GM18508 (cell line): ENCODE data around the gene MPZL3.

ENCODE experiments used
- ATAC-seq: cut with Tn5 transposase; IDR thresholded peaks from one replicate; pipeline ENCODE4 v1.9.1; 2021; ENCODE audit warnings: moderate number of reproducible peaks; ENCODE audit not compliant: insufficient read depth, unreplicated experiment

The MPZL3 gene

GRCh38 chr11:118251858-118252652 is at the start of gene MPZL3:
Gene MPZL3, minus strand, starts transcription at chr11:118252365. Its CDS starts 71 bp downstream, at chr11:118252294.
- ATAC-seq = no peak

GRCh38 chr11:118301600-118302195 is 49.5 kb upstream of the MPZL3 start:
- no peak for ATAC-seq

GRCh38 chr11:118295815-118296454 is 43.8 kb upstream of the MPZL3 start:
- ATAC-seq = no peak

GRCh38 chr11:118295199-118295598 is 43.0 kb upstream of the MPZL3 start:
- ATAC-seq = no peak

- ATAC-seq = no peak
Measured at GRCh38 chr11:118294053-118294452, 41.9 kb upstream of the MPZL3 start.

DNA sequence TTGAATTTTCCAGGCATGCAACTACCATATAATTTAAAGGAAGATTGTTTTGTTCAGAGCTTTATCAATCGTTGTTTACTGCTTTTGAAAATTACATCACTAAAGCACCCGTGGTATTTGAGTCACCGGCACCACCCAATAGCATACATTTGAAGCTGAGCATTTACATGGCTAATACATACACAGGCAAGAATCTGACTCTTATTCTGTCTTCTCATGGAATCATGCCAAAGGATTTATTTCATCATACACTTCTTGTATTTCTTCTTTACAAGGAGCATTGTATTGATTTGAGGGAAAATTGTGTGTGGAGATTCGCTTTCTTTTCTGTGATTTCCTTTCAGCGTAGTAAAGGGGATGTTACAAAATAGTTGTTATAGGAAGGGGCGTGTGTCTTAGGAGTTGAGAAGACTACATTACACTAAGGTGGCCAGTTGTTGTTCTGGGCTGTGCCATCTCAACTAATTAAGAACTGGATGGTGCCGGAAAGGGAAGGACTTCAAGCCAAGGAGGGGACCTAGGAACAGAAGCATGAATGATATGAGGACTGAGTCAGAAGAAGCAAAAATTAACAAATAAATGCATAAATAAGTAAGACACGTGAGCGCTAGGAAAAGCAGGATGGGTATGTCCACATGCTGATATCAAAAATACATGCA is 39.4 kb upstream of the MPZL3 start:
- no peak for ATAC-seq

GRCh38 chr11:118290923-118291322 is 38.8 kb upstream of the MPZL3 start:
- ATAC-seq = no peak

GRCh38 chr11:118289401-118289800 is 37.2 kb upstream of the MPZL3 start:
- ATAC-seq = no peak

GRCh38 chr11:118287006-118287405 is 34.8 kb upstream of the MPZL3 start:
- no peak for ATAC-seq

GRCh38 chr11:118286545-118286944 is 34.4 kb upstream of the MPZL3 start:
- no peak for ATAC-seq

DNA sequence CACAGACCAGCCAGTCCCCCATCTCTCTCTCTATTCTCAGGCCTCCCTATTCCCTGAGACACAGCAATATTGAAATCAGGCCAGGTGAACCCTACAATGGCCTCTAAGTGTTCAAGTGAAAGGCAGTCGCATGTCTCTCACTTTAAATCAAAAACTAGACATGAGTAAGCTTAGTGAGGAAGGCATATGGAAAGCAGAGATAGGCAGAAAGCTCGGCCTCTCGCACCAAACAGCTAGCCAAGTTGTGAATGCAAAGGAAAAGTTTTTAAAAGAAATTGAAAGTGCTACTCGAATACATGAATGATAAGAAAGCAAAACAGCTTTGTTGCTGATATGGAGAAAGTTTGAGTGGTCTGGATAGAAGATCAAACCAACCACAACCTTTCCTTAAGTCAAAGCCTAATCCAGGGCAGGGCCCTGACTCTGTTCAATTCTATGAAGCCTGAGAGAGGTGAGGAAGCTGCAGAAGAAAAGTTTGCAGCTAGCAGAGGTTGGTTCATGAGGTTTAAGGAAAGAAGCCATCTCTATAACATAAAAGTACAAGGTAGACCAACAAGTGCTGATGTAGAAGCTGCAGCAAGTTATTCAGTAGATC is 31.7 kb upstream of the MPZL3 start:
- no peak for ATAC-seq

DNA sequence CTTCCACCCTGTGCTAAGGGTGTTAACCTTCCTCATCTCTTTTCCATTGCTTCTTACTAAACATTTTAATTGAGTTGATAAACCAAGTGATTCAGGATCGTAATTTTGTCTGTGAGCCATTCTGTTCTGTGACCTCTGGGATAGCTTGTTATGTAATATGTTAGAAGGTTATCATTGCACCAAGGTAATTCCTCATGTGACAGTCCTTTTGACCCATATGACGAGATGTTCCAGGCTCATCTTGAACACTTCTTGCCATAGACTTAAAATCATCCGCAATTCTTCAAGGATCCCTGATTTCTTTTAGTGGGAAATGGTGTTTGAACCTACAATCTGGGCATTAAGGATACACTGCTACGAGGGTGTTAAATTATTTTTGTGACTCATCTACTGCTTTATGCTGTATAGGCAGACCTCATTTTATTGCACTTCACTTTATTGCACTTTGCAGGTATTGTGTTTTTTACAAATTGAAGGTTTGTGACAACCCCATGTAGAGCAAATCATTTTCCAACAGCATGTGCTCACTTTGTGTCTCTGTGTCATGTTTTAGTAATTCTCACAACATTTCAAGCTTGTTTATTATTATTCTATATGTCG is 31.0 kb upstream of the MPZL3 start:
- no peak for ATAC-seq

DNA sequence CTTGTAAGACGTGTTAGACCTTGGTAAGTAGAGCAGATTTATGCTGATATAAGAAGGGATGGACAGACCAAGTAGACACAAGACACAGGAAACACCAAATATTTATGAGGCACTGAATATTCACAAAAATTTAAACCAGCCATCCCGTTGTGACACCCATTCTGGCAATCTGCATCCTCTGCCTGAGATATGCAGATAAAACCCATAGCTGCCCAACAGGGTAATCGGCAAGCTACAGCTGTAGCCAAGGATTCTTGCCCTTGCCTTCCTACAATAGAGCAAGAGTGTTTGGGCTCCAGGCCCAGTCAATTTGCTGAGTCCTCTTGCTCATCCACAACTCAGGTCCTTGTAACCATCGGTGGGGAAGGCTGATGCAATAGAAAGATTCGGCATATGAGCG is 30.4 kb upstream of the MPZL3 start:
- no peak for ATAC-seq

GRCh38 chr11:118281284-118281683 is 29.1 kb upstream of the MPZL3 start:
- no peak for ATAC-seq

- ATAC-seq = no peak
Measured at GRCh38 chr11:118277312-118277711, 25.1 kb upstream of the MPZL3 start.

GRCh38 chr11:118276422-118276821 is 24.3 kb upstream of the MPZL3 start:
- no peak for ATAC-seq

DNA sequence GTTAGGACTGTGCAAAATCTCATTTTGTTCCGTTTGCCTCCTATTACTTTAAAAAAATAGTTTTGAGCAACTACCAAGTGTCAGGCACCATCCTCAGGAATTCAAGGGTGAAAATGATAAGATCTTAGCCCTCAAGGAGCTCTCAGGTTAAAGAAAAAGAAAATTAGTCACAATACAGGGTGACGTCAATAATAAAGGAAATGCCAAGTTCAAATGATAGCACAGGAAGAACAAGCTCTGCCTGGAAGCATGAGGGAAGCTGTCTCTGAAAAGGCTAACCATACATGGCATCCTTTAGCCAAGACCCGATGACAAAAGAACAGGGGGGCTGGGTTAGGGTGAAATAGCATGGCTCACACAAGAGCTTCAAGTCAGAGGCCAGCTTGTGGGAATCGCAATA is 23.0 kb upstream of the MPZL3 start:
- no peak for ATAC-seq

GRCh38 chr11:118274186-118274585 is 22.0 kb upstream of the MPZL3 start:
- ATAC-seq = no peak

GRCh38 chr11:118272001-118272400 is 19.8 kb upstream of the MPZL3 start:
- ATAC-seq = no peak

- no peak for ATAC-seq
Measured at GRCh38 chr11:118267486-118267885, 15.3 kb upstream of the MPZL3 start.
